ENCODE measurements around the gene TMEM178A. TPM values are rescaled to one million over a fixed set of nuclear protein-coding genes. Genes with fewer than 3 reads are reported as not detected.

The TMEM178A gene
- polyA plus RNA-seq, 3 donors = 0.15 TPM; not detected in 2

DNA sequence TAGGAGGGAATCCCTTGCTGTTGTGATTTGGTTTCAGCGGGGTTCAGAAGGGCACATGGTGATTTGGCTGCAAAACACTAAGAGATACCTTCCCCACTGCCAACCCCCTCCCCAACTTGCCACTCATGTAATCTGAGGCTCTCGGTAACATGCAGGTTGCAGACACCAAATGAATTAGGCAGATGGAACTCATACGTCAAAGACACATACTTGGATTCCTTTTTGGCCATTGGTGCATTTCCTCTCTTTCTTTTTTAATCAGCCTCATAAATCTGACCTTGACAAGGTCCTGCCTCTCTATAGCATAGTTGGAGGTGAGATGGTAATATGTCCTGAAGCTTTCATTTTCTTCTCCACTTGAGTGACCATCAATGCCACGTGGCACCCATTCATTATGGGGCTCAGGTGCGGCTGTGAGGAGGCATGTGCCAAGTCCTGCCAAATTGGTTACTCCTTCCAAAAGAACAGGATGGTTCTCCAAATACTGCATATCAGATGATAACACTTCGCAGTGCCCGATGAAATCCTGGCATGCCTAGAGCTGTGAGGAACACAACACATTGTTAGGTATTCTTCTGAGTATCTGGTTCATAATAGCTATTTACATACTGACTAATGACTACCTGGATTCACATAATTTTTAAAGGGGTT is 8.3 kb upstream of the TMEM178A start:
- Mint-ChIP-seq H3K27me3 (ENCODE audit: low read depth in 3 of 3) (peaks cover 0 to 4% (median 3%) of the 10 kb centered on the region in 3 donors), H3K4me1 (no peaks in the 10 kb centered on the region), H3K27ac (no peak overlapping the region), H3K36me3 (no peaks in the 10 kb centered on the region), H3K9me3 (peaks cover 2 to 22% (median 7%) of the 10 kb centered on the region in 7 donors), H3K4me3 (peak overlapping the region in 1 of 2 donors; percentile 37)
- no peak for TF ChIP-seq CTCF (IDR thresholded peaks at IDR 0.05)
- no peak overlapping the region for H2AFZ ChIP-seq (ENCODE audit: insufficient read depth, low read depth, low read length, poor library complexity, severe bottlenecking)
- no peak overlapping the region for H3K9ac ChIP-seq (ENCODE audit: insufficient read depth, low read length, poor library complexity, severe bottlenecking)
- no peak overlapping the region for H3K4me2 ChIP-seq (replicated peaks; ENCODE audit: extremely low read depth, low read length, poor library complexity, severe bottlenecking)
- DNase-seq = no peak
- H3K36me3 ChIP-seq (replicated peaks in 1 of 2; ENCODE audit: control insufficient read depth in 1 of 2, insufficient read depth in 2 of 2, low read length in 2 of 2) = no peaks in the 10 kb centered on the region
- H3K4me3 ChIP-seq (replicated peaks in 1 of 3; ENCODE audit: low read depth in 2 of 3, low read length in 3 of 3) = no peak overlapping the region
- H3K79me2 ChIP-seq (ENCODE audit: insufficient read depth, low read length) = no peaks in the 10 kb centered on the region
- intact Hi-C loops (cut with micrococcal nuclease) = no loop called here
- no peaks in the 10 kb centered on the region for H3K4me1 ChIP-seq (ENCODE audit: control insufficient read depth in 1 of 2, insufficient read depth in 2 of 2, low read length in 2 of 2)
- H3K27ac ChIP-seq (ENCODE audit: low read depth in 1 of 2, low read length in 2 of 2) = no peak overlapping the region
- H3K27me3 ChIP-seq (ENCODE audit: control insufficient read depth in 2 of 2, insufficient read depth in 2 of 2, low read length in 2 of 2) = peaks cover 0 to 2% of the 10 kb centered on the region in 2 donors
- no peaks in the 10 kb centered on the region for H3K9me3 ChIP-seq (replicated peaks in 1 of 2; ENCODE audit: control insufficient read depth in 1 of 2, insufficient read depth in 1 of 2, low read length in 2 of 2)
- 100% methylated on average over 3 of the region's 7 CpGs for WGBS (ENCODE audit: insufficient coverage)
- H4K20me1 ChIP-seq (ENCODE audit: insufficient read depth, low read length) = no peaks in the 10 kb centered on the region

DNA sequence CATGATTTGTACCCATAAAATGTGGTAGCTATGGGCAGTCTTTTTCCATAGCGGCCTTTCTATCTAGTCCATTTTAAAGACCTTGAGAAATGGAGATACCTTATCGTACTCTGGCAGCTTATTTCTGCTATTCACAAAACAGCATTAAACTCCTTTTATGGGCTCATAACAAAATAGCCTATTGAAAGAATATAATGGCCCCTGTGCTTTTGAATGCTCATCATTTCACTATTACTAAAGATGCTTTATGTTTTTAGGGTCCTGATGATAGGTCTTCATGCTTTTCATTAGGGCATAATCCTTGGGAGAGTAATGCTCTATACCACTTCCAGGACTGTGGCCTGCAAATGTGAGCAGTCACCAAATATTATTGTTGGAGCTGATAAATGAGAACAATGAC is 7.3 kb upstream of the TMEM178A start:
- WGBS (ENCODE audit: insufficient coverage) = no CpG with 5 or more reads among the region's 2 CpGs
- Histone ChIP-seq H3K9ac (ENCODE audit: insufficient read depth, low read length, poor library complexity, severe bottlenecking) (no peak overlapping the region), H3K4me1 (ENCODE audit: control insufficient read depth in 1 of 2, insufficient read depth in 2 of 2, low read length in 2 of 2) (no peaks in the 10 kb centered on the region), H3K4me2 (replicated peaks; ENCODE audit: extremely low read depth, low read length, poor library complexity, severe bottlenecking) (no peak overlapping the region), H3K27me3 (ENCODE audit: control insufficient read depth in 2 of 2, insufficient read depth in 2 of 2, low read length in 2 of 2) (peaks cover 3 to 6% of the 10 kb centered on the region in 2 donors), H3K36me3 (replicated peaks in 1 of 2; ENCODE audit: control insufficient read depth in 1 of 2, insufficient read depth in 2 of 2, low read length in 2 of 2) (no peaks in the 10 kb centered on the region), H4K20me1 (ENCODE audit: insufficient read depth, low read length) (no peaks in the 10 kb centered on the region), H3K27ac (ENCODE audit: low read depth in 1 of 2, low read length in 2 of 2) (no peak overlapping the region), H3K4me3 (replicated peaks in 1 of 3; ENCODE audit: low read depth in 2 of 3, low read length in 3 of 3) (no peak overlapping the region), H3K9me3 (replicated peaks in 1 of 2; ENCODE audit: control insufficient read depth in 1 of 2, insufficient read depth in 1 of 2, low read length in 2 of 2) (no peaks in the 10 kb centered on the region), H2AFZ (ENCODE audit: insufficient read depth, low read depth, low read length, poor library complexity, severe bottlenecking) (no peak overlapping the region), H3K79me2 (ENCODE audit: insufficient read depth, low read length) (no peaks in the 10 kb centered on the region)
- no peaks in the 10 kb centered on the region for H3K36me3 Mint-ChIP-seq
- no peak overlapping the region for H3K27ac Mint-ChIP-seq
- no peaks in the 10 kb centered on the region for H3K4me1 Mint-ChIP-seq
- no peak for TF ChIP-seq CTCF (IDR thresholded peaks at IDR 0.05)
- no peak for DNase-seq
- intact Hi-C loops (cut with micrococcal nuclease) = no loop called here
- peaks cover 0 to 8% (median 3%) of the 10 kb centered on the region in 3 donors for H3K27me3 Mint-ChIP-seq (ENCODE audit: low read depth in 3 of 3)
- H3K4me3 Mint-ChIP-seq = no peak overlapping the region
- peaks cover 0 to 14% (median 5%) of the 10 kb centered on the region in 7 donors for H3K9me3 Mint-ChIP-seq
